ENCODE results near the gene MFSD8.
"Not testable (repeated sequence)": the region's sequence is repeated elsewhere in the genome, so short reads cannot be mapped to it uniquely, and the experiment has no call there.

Gene MFSD8

DNA sequence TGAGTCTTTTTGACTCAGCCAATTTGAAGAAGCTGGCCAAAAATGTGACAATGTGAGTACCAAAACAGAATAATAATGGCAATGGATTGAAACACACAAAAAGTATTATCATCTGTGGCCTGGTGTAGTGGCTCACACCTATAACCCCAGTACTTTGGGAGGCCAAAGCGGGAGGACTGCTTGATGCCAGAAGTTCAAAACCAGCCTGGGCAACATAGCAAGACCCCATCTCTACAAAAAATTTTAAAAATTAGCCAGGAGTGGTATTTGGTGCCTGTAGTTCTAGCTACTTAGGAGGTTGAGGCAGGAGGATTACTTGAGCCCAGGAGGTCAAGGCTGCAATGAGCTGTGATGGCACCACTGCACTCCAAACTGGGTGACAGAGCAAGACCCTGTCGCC, 42.7 kb downstream of the MFSD8 start:
- TF ChIP-seq CTCF (IDR thresholded peaks at IDR 0.05; ENCODE audit: low read depth, low read length), result no peak
- no peak for DNase-seq (ENCODE audit: extremely low read depth, low read depth)

DNA sequence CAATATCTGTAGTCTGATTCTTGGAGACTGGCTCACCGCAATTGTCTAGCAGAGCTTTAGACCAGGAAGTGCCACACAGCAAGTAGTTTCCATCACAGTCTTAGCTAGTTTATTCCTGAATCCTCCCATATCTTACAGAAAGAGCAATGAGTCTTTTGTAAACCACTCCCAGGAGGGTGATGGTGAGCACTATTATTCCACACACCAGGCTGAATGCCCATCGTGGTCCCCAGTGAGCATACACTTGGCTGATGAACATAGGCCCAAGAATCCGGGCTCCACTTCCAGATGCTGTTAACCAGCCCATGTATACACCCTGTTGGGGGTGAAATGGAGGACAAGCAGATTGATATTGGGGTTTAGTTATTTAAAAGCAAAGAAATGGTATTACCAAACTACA, 44.5 kb downstream of the MFSD8 start:
- DNase-seq (ENCODE audit: extremely low read depth, low read depth), result no peak
- no peak for TF ChIP-seq CTCF (IDR thresholded peaks at IDR 0.05; ENCODE audit: low read depth, low read length)

DNA sequence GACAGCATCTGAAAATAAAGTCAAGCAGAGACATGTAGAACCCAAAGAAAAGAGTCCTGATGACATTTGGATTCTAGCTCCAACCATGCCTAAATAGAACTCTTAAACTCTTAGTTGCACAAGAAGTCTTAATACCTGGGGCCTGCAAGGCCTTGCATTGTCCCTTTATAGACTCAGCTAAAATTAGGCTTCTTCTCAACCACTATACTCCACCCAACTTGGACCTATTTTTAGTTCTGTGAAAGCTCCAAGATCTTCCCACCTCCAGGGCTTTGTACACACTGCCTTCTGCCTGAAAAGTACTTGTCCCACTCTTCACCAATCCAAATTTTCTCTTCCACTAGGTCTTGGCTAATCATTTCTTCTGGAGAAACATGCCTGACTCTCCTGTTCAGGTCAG, 47.8 kb downstream of the MFSD8 start:
- no peak for DNase-seq (ENCODE audit: extremely low read depth, low read depth)
- TF ChIP-seq CTCF (IDR thresholded peaks at IDR 0.05; ENCODE audit: low read depth, low read length), result no peak

- no peak for TF ChIP-seq CTCF (IDR thresholded peaks at IDR 0.05; ENCODE audit: low read depth, low read length)
- no peak for DNase-seq (ENCODE audit: extremely low read depth, low read depth)
These were observed 48.5 kb downstream of the MFSD8 start for GRCh38 chr4:127916512-127916911.

DNA sequence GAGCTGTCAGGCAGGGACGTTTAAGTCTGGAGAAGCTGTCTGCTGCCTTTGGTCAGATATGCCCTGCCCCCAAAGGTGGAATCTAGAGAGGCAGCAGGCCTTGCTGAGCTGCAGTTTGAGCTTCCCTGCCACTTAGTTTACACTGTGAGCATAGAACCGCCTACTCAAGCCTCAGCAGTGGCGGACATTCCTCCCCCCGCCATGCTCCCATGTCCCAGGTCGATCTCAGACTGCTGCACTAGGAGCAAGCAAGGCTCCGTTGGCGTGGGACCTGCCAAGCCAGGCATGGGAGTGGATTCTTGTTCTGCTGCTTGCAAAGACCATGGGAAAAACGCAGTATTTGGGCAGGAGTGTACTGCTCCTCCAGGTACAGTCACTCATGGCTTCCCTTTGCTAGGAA, 59.9 kb downstream of the MFSD8 start:
- no peak for TF ChIP-seq CTCF (IDR thresholded peaks at IDR 0.05; ENCODE audit: low read depth, low read length)
- DNase-seq (ENCODE audit: extremely low read depth, low read depth), result no peak

GRCh38 chr4:127899682-127900081, 65.3 kb downstream of the MFSD8 start:
- DNase-seq (ENCODE audit: extremely low read depth, low read depth), result not testable (repeated sequence)

DNA sequence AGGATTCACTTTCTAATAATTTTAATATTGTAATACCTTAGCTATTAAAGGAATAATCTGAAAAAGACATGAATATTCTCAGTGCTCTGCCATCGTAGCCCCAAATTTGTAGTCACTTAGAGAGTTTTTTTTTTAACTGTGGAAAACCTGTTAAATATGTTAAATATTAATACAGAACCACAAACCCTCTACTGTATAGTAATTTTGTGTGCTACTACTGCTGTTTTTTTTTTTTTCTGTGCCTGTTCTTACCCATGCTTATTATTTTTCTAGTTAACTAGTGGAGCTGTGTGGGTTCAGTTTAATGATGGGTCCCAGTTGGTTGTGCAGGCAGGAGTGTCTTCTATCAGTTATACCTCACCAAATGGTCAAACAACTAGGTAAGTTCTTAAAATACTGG, 68.4 kb downstream of the MFSD8 start:
- no peak for DNase-seq (ENCODE audit: extremely low read depth, low read depth)
- TF ChIP-seq CTCF (IDR thresholded peaks at IDR 0.05; ENCODE audit: low read depth, low read length), result no peak

DNA sequence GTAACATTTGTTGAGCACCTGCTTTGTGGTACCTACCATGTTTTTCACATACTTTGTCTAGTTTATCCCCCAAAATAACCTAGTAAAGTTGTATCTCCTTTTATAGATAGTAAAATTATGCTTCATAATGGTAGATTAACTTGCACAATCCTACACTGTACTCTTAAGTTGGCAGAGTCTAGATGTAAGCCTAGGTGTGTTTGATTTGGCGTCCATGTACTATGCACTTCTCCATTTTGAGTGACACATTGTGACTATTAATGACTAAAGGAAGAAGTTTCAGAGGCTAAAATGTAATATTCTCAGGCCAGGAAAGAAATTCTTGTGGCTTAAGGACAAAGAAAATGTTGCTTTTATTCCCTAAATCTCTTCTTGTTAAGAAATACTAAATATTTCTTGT, 68.9 kb downstream of the MFSD8 start:
- TF ChIP-seq CTCF (IDR thresholded peaks at IDR 0.05; ENCODE audit: low read depth, low read length), result no peak
- DNase-seq (ENCODE audit: extremely low read depth, low read depth), result no peak
